Measurements from ENCODE around the gene RBM44. TPM values are rescaled to one million over a fixed set of nuclear protein-coding genes. Genes with fewer than 3 reads are reported as not detected.
"Not testable (repeated sequence)": the region's sequence is repeated elsewhere in the genome, so short reads cannot be mapped to it uniquely, and the experiment has no call there.

RBM44 gene
- total RNA-seq, 2 donors from 2014 or later = 2.2 to 4.0 TPM

DNA sequence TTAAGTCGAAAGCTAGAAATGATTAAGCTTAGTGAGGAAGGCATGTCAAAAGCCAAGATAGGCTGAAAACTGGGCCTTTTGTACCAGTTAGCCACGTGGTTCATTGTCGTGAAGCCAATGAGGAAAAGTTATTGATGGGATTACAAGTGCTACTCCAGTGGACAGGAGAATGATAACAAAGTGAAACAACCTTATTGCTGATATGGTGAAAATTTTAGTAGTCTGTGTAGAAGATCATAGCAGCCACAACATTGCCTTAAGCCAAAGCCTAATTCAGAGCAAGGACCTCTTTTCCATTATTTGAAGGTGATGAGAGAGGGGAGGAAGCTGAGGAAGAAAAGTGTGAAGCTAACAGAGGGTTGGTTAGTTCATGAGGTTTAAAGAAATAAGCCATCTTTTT lies 36.8 kb downstream of the RBM44 start:
- peaks cover 6% of the 10 kb centered on the region for H3K27me3 Mint-ChIP-seq
- DNase-seq (no peak), ATAC-seq (no peak)
- H3K27ac Mint-ChIP-seq = no peak overlapping the region
- no peak overlapping the region for H3K4me3 Mint-ChIP-seq
- peaks cover 14% of the 10 kb centered on the region for H3K36me3 Mint-ChIP-seq (ENCODE audit: low read depth)
- peaks cover 7% of the 10 kb centered on the region for H3K4me1 Mint-ChIP-seq
- H3K9me3 ChIP-seq (ENCODE audit: control insufficient read depth, low read length, poor library complexity, severe bottlenecking) = no peaks in the 10 kb centered on the region

DNA sequence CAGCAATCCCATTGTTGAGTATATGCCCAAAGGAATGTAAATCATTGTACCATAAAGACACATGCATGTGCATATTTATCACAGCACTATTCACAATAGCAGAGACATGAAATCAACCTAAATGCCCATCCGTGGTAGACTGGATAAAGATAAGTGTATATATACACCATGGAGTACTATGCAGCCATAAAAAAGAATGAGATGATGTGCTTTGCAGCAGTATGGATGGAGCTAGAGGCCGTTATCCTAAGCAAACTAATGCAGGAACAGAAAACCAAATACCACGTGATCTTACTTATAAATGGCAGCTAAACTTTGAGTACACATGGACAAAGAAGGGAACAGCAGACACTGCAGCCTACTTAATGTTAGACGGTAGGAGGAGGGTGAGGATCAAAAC lies 42.5 kb downstream of the RBM44 start:
- H3K9me3 ChIP-seq (ENCODE audit: control insufficient read depth, low read length, poor library complexity, severe bottlenecking) = no peaks in the 10 kb centered on the region
- DNase-seq (no peak), ATAC-seq (no peak)
- Mint-ChIP-seq H3K27ac (no peak overlapping the region), H3K4me1 (no peaks in the 10 kb centered on the region), H3K36me3 (ENCODE audit: low read depth) (no peaks in the 10 kb centered on the region), H3K4me3 (no peak overlapping the region), H3K27me3 (no peaks in the 10 kb centered on the region)

DNA sequence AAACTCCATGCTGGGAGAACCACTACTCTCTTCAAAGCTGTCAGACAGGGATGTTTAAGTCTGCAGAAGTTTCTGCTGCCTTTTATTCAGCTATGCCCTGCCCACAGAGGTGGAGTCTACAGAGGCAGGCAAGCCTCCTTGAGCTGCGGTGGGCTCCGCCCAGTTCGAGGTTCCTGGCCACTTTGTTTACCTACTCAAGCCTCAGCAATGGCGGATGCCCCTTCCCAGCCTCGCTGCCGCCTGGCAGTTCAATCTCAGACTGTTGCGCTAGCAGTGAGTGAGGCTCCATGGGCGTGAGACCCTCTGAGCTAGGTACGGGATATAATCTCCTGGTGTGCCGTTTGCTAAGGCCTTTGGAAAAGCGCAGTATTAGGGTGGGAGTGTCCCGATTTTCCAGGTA lies 50.4 kb downstream of the RBM44 start:
- not testable (repeated sequence) for H3K27me3 Mint-ChIP-seq; H3K36me3 Mint-ChIP-seq (ENCODE audit: low read depth); H3K4me1 Mint-ChIP-seq; H3K4me3 Mint-ChIP-seq; H3K9me3 ChIP-seq (ENCODE audit: control insufficient read depth, low read length, poor library complexity, severe bottlenecking); DNase-seq; H3K27ac Mint-ChIP-seq; ATAC-seq

DNA sequence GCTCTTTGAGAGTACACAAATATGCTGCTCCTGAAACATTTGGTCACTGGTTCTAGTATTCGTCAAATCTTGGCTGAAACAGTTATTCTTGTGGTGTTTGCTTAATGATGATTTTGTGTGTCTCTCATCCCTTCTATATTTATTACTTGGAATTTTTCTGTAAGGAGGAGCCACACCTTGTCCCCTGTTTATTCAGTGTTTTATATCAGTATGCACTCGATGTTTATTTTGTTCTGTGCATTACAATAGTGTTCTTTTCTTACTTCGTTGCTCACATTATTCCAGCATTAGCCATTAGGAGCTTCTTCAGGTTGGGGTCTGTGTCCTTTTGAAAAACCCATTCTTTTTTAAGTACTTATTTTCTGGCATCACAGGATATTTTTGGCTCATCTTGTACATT lies 55.7 kb downstream of the RBM44 start:
- Mint-ChIP-seq H3K36me3 (ENCODE audit: low read depth) (peaks cover 2% of the 10 kb centered on the region), H3K4me3 (no peak overlapping the region), H3K27me3 (peaks cover 36% of the 10 kb centered on the region), H3K27ac (peak overlapping the region; percentile 47), H3K4me1 (peaks cover 5% of the 10 kb centered on the region)
- ATAC-seq = no peak
- DNase-seq = no peak
- no peaks in the 10 kb centered on the region for H3K9me3 ChIP-seq (ENCODE audit: control insufficient read depth, low read length, poor library complexity, severe bottlenecking)

DNA sequence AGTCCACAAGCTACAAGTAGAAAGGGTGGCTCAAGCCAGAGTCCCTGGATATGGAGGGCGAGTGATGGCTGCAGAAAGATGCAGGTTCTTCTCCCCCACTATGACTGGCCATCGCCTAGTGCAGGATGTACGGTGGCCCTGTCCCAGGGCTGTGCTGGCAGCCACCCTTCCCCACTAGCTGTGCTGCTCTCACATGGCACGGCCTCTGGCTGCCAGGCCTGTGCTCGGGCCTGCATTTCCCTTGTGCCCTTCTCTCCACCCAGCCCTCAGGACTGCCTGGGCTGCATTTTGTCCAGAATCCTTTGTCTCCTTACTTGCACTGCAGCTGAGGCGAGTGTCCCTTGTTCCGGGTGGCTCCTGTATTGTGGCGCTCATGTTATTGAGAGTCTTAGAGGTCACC lies 59.2 kb downstream of the RBM44 start:
- ATAC-seq = no peak
- peaks cover 44% of the 10 kb centered on the region for H3K27me3 Mint-ChIP-seq
- no peaks in the 10 kb centered on the region for H3K9me3 ChIP-seq (ENCODE audit: control insufficient read depth, low read length, poor library complexity, severe bottlenecking)
- H3K4me3 Mint-ChIP-seq = no peak overlapping the region
- H3K4me1 Mint-ChIP-seq = peaks cover 7% of the 10 kb centered on the region
- H3K36me3 Mint-ChIP-seq (ENCODE audit: low read depth) = peaks cover 2% of the 10 kb centered on the region
- no peak for DNase-seq
- H3K27ac Mint-ChIP-seq = no peak overlapping the region

DNA sequence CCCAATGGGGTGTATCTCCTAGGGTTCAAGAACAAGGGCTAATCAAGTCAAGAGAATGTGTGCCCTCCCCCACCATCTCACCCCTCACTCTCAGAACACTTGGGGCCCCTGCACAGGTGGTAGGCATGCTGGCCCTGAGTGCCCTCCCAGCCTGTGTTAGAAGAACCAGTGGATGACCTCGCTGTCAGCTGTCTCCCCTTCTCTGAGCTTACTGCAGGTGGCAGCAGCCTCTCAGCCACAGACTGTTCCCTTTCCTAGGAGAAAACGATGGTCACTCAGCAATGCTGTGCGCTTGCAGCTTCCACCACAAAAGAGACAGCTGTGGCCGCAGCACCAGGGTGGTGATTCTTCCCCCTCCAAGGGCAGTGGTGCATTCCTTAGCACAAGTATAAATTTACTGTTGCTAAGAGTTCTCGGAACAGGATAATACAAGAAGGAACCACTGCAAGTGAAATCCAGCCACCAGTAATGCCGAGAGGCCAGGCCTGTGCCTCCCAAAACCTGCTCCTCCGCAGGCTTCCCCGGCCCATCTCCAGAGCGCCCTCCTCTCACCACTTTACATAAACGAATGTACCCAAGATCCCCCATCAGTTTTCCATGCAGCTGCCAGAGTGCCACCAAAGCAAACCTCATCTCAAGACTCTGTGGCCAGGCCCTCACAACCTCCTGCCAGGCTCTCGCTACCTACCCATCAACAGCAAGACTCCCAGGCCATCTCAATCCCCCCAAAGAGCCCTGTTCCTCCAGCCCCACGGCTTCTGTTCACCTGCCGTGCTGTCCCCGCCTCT lies 59.9 kb downstream of the RBM44 start:
- no peak overlapping the region for H3K27ac Mint-ChIP-seq
- peaks cover 44% of the 10 kb centered on the region for H3K27me3 Mint-ChIP-seq
- DNase-seq (no peak), ATAC-seq (peak; percentile 73)
- no peaks in the 10 kb centered on the region for H3K9me3 ChIP-seq (ENCODE audit: control insufficient read depth, low read length, poor library complexity, severe bottlenecking)
- H3K4me1 Mint-ChIP-seq = peaks cover 7% of the 10 kb centered on the region
- peaks cover 2% of the 10 kb centered on the region for H3K36me3 Mint-ChIP-seq (ENCODE audit: low read depth)
- peak overlapping the region; percentile 86 for H3K4me3 Mint-ChIP-seq

DNA sequence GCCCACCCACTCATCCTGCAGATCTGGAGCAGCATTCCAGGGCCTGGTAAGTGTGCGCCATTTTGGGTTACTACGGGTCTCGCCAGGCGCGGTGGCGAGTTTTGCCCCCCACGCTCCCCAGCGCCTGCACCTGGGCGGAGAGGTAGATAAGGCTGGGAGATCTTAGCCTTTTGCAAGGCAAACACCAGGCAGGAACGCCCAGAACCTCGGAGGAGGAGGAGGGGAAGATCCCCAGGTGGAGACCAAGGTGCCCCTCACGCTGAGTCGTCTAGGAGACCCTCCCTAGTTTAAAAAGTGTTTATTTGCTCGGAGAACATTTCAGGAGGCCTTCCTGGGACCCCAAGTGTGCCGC lies 60.5 kb downstream of the RBM44 start:
- peaks cover 44% of the 10 kb centered on the region for H3K27me3 Mint-ChIP-seq
- H3K9me3 ChIP-seq (ENCODE audit: control insufficient read depth, low read length, poor library complexity, severe bottlenecking) = no peaks in the 10 kb centered on the region
- H3K4me1 Mint-ChIP-seq = peaks cover 7% of the 10 kb centered on the region
- ATAC-seq (no peak), DNase-seq (no peak)
- H3K27ac Mint-ChIP-seq = no peak overlapping the region
- peak overlapping the region; percentile 86 for H3K4me3 Mint-ChIP-seq
- H3K36me3 Mint-ChIP-seq (ENCODE audit: low read depth) = peaks cover 2% of the 10 kb centered on the region

DNA sequence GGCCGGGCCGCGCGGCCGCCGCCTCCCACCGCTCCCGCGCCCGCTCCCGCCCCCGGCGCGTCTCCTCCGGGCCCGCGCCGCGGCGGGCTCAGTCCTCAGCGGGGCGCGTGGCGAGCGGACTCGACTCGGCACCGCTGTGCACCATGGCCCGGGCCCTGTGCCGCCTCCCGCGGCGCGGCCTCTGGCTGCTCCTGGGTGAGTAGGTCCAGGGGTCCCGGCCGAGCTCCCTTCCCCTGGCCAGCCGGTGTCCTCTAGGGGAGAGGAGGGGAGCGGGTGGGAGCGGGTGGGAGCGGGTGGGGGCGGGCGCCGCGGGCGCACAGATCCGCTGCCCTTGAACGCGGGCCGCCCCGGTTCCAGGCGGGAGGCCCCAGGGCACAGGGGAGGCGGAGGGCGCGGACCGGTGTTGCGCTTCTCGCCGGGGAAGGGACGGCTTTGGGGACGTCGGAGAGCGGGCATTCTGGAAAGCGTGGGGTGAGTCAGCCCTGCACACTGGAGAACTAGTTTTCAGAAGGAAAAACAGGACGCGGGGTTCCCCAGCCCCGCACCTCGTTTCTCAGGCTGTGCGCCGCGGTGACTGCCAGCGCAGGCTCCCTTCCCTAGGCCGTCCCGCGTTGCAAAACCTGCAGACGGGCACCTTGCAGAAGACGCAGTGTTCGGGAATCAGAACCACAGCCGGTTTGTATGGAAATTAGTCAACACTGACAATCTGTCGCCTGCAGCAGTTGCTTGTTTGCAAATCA lies 61.1 kb downstream of the RBM44 start, which contains the start of gene RAMP1:
Gene RAMP1, plus strand, starts transcription at position 91 of the 740 bp plus-strand sequence. Its CDS starts 53 bp downstream, at position 144.
- Mint-ChIP-seq H3K36me3 (ENCODE audit: low read depth) (peaks cover 2% of the 10 kb centered on the region), H3K27me3 (peaks cover 49% of the 10 kb centered on the region), H3K4me1 (peaks cover 9% of the 10 kb centered on the region), H3K27ac (no peak within 1 kb of the TSS), H3K4me3 (peak within 1 kb of the TSS; percentile 86)
- no peaks in the 10 kb centered on the region for H3K9me3 ChIP-seq (ENCODE audit: control insufficient read depth, low read length, poor library complexity, severe bottlenecking)
- DNase-seq (no peak), ATAC-seq (peak; percentile 37)

DNA sequence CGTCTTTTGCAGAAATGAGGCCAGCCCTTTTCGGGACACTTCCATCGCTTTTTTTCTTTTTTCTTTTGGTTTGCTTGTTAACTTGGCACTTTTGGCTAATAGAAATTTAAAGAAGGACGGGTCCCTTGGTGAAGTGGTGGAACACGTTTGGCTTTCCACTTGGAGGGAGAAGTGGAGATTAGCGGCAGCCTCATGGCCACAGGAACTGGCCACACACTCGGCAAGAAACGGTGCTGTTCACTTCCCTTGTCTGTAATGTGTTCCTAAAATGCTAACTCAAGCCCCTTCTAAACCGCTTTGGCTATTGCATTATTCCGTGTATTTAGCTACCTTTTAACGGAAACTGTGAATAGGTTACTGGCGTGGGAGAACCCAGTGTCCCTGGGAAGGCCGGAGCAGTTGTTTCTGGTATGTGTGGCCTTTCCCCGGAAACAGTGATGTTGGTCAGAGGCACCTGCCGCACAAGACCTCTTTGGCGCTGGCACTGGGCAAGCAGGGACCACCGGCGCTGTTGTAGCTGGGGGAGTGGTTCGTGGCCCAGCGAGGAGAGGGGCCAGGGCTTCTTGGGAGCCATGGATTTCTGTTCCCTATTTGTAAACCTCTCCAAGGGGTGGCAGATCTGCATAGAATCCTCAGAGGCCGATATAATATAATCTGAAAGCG lies 61.8 kb downstream of the RBM44 start:
- ATAC-seq = no peak
- peaks cover 47% of the 10 kb centered on the region for H3K27me3 Mint-ChIP-seq
- H3K4me3 Mint-ChIP-seq = peak overlapping the region; percentile 80
- H3K9me3 ChIP-seq (ENCODE audit: control insufficient read depth, low read length, poor library complexity, severe bottlenecking) = no peaks in the 10 kb centered on the region
- H3K4me1 Mint-ChIP-seq = peaks cover 12% of the 10 kb centered on the region
- no peak overlapping the region for H3K27ac Mint-ChIP-seq
- DNase-seq = no peak
- peaks cover 2% of the 10 kb centered on the region for H3K36me3 Mint-ChIP-seq (ENCODE audit: low read depth)

DNA sequence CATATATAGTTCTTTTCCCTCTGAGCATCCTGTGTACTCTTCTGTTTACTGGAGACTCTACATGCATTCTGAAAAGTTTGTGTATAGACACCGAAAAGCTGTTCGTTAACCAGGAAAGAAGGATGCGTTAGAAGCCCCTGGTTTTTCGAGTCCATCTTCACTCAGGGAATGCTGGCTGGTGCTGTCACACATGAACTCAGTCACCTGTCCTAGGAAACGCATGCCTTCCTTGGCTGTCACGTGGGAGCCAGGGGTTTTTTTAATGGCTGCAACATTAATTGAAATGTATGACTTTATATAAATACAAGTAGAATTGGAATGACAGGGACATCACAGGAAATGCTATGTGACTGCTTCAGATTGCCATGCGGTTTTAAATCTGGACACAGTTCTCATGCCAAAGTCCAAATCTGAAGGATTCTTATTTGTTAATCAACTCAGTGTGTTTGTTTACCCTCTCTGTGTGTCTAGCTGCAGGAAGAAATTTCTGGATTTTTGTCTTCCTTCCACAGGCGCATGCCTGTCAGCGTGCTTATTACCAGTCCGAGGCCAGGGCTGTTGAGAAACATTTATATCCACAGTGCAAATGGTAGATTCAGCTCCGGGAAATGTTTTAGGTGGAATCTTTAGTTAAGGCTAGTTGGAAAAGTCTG lies 63.4 kb downstream of the RBM44 start:
- no peaks in the 10 kb centered on the region for H3K9me3 ChIP-seq (ENCODE audit: control insufficient read depth, low read length, poor library complexity, severe bottlenecking)
- H3K27ac Mint-ChIP-seq = no peak overlapping the region
- peaks cover 36% of the 10 kb centered on the region for H3K27me3 Mint-ChIP-seq
- H3K36me3 Mint-ChIP-seq (ENCODE audit: low read depth) = peaks cover 2% of the 10 kb centered on the region
- ATAC-seq (no peak), DNase-seq (no peak)
- H3K4me3 Mint-ChIP-seq = no peak overlapping the region
- peaks cover 14% of the 10 kb centered on the region for H3K4me1 Mint-ChIP-seq

DNA sequence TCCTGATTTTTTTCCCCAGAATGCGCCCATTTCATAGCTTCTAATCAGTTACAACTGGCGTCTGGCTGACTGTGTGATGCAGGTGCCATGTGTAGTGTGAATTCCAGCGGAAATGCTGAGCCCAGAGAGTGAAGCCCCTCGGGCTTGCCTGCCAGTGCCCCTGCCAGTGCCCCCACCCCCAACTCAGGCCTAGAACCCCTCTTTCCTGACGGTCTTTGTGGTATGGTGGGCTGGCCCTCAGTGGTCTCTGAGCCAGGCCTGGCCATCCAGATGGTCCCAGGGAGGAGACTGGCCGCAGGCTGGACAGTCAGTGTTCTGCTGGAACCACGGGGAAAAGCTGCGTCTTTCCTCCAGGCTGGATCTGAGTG lies 63.9 kb downstream of the RBM44 start:
- Mint-ChIP-seq H3K4me3 (no peak overlapping the region), H3K27ac (no peak overlapping the region), H3K4me1 (peaks cover 14% of the 10 kb centered on the region), H3K27me3 (peaks cover 32% of the 10 kb centered on the region), H3K36me3 (ENCODE audit: low read depth) (peaks cover 2% of the 10 kb centered on the region)
- DNase-seq (no peak), ATAC-seq (no peak)
- no peaks in the 10 kb centered on the region for H3K9me3 ChIP-seq (ENCODE audit: control insufficient read depth, low read length, poor library complexity, severe bottlenecking)

DNA sequence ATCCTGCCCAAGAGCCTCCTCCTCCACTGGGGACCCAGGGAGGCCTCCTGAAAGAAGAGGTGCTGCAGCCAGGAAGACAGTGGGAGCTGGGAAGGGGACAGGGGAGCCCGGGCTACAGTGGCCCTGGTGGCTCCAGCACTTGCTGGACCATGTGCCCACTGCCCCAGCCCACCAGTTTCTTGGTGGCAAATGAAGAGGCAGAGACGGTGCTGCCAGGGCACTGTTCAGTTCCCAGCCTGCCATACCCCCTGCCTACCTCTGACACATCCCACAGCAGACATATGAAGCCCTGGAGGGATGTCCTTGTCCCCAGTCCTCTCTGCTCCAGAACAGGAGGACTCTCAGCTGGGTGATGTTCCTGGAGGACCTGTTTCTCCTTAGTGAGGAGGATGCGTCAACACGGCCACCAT lies 64.5 kb downstream of the RBM44 start:
- peaks cover 27% of the 10 kb centered on the region for H3K27me3 Mint-ChIP-seq
- DNase-seq (no peak), ATAC-seq (no peak)
- H3K9me3 ChIP-seq (ENCODE audit: control insufficient read depth, low read length, poor library complexity, severe bottlenecking) = no peaks in the 10 kb centered on the region
- H3K4me3 Mint-ChIP-seq = no peak overlapping the region
- H3K4me1 Mint-ChIP-seq = peaks cover 14% of the 10 kb centered on the region
- H3K27ac Mint-ChIP-seq = no peak overlapping the region
- H3K36me3 Mint-ChIP-seq (ENCODE audit: low read depth) = peaks cover 2% of the 10 kb centered on the region
